HG02852 (cell line): Measurements from ENCODE around the gene GRAP.
"Not testable (repeated sequence)": the region's sequence is repeated elsewhere in the genome, so short reads cannot be mapped to it uniquely, and the experiment has no call there.

ENCODE experiments used
- ATAC-seq: cut with Tn5 transposase; IDR thresholded peaks from one replicate; pipeline ENCODE4 v1.9.1; 2021; ENCODE audit warnings: mild to moderate bottlenecking, moderate library complexity; ENCODE audit not compliant: unreplicated experiment

GRAP gene

GRCh38 chr17:19046782-19047375, at the start of gene GRAP:
Gene GRAP, minus strand, starts transcription at chr17:19046957. Its CDS starts 31 bp downstream, at chr17:19046926.
- ATAC-seq: not testable (repeated sequence)

- not testable (repeated sequence) for ATAC-seq
Observed at GRCh38 chr17:19093684-19094438, 47.1 kb upstream of the GRAP start.

- ATAC-seq: not testable (repeated sequence)
Observed at GRCh38 chr17:19092737-19093683, 46.3 kb upstream of the GRAP start.

- ATAC-seq: not testable (repeated sequence)
Observed at GRCh38 chr17:19090058-19090772, 43.5 kb upstream of the GRAP start.

GRCh38 chr17:19088804-19089685, 42.3 kb upstream of the GRAP start:
- ATAC-seq: not testable (repeated sequence)

GRCh38 chr17:19077386-19077785, 30.6 kb upstream of the GRAP start:
- not testable (repeated sequence) for ATAC-seq

- ATAC-seq: not testable (repeated sequence)
Observed at GRCh38 chr17:19076398-19077192, 29.8 kb upstream of the GRAP start.

GRCh38 chr17:19070318-19071168, 23.8 kb upstream of the GRAP start:
- ATAC-seq: peak; percentile 92

GRCh38 chr17:19064378-19064777, 17.6 kb upstream of the GRAP start:
- ATAC-seq: not testable (repeated sequence)

- ATAC-seq: peak; percentile 14
Observed at GRCh38 chr17:19063326-19063956, 16.7 kb upstream of the GRAP start.

- peak; percentile 68 for ATAC-seq
Observed at GRCh38 chr17:19062718-19063325, 16.1 kb upstream of the GRAP start.

- peak; percentile 55 for ATAC-seq
Observed at GRCh38 chr17:19062009-19062717, 15.4 kb upstream of the GRAP start.

- ATAC-seq: not testable (repeated sequence)
Observed at GRCh38 chr17:19055447-19055846, 8.7 kb upstream of the GRAP start.

- not testable (repeated sequence) for ATAC-seq
Observed at GRCh38 chr17:19048826-19049225, 2.1 kb upstream of the GRAP start.

GRCh38 chr17:19047510-19047909, 753 bp upstream of the GRAP start:
- not testable (repeated sequence) for ATAC-seq

GRCh38 chr17:19044643-19045042, 2.1 kb downstream of the GRAP start:
- not testable (repeated sequence) for ATAC-seq
